Neutrophil (primary cell): ENCODE measurements around the gene SLC44A1.

Experiments used
- H3K27ac ChIP-seq: fragments of 200-600 bp; sonication (generic); 2 replicates; pipeline ENCODE4 v1.5.1; 2016; ENCODE audit warnings: mild to moderate bottlenecking, moderate library complexity
- H3K27me3 ChIP-seq: fragments of 200-600 bp; sonication (generic); 2 replicates; pipeline ENCODE4 v1.6.0; 2016; ENCODE audit warnings: mild to moderate bottlenecking
- H3K36me3 ChIP-seq: fragments of 200-600 bp; sonication (generic); 2 replicates; pipeline ENCODE4 v1.5.1; 2017
- H3K4me1 ChIP-seq, 2 experiments: fragments of 200-600 bp in 1 of 2; sonication (generic) in 1 of 2; 1 replicate in 1 of 2; 2 replicates in 1 of 2; pipeline versions ENCODE4 v1.5.1 to v1.6.1; 2013 to 2016; ENCODE audit warnings: low read depth in 1 of 2, low read length in 1 of 2, mild to moderate bottlenecking in 1 of 2, moderate library complexity in 1 of 2; ENCODE audit not compliant: control insufficient read depth in 1 of 2, insufficient read depth in 1 of 2
- H3K4me3 ChIP-seq, 2 experiments: fragments of 200-600 bp in 1 of 2; sonication (generic) in 1 of 2; 1 replicate in 1 of 2; 2 replicates in 1 of 2; pipeline ENCODE4 v1.5.1; 2013 to 2016; ENCODE audit warnings: low read depth in 1 of 2, low read length in 1 of 2, mild to moderate bottlenecking in 1 of 2, moderate library complexity in 1 of 2
- H3K9me3 ChIP-seq: fragments of 200-600 bp; sonication (generic); 2 replicates; pipeline ENCODE4 v1.5.1; 2016
- TF ChIP-seq, protein P1 (sequence below): fragments of 200-600 bp; sonication (generic); IDR thresholded peaks from 2 replicates; pipeline ENCODE4 v1.5.1; 2016; ENCODE audit warnings: antibody characterized with exemption

Gene SLC44A1

DNA sequence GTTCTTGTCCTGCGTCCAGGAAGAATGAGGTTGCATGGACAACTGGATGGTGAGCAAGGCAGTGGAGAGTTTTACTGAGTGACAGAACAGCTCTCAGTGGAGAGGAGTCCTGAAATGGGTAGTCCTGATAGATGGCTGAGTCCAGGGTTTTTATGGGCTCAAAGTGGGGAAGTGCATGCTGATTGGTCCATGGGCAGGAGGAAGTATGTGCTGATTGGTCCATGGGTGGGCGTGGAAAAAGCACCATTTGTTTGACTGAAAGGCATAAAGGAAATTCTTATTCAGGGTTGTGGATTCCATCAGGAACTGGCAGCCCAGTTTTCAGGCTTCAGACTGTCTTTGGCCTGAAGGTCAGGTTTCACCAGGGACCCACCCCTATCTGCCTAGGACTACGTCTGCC lies 214.0 kb downstream of the SLC44A1 start:
- Histone ChIP-seq H3K4me1 (no peaks in the 10 kb centered on the region), H3K9me3 (no peaks in the 10 kb centered on the region), H3K27ac (no peak overlapping the region), H3K4me3 (no peak overlapping the region), H3K27me3 (no peaks in the 10 kb centered on the region), H3K36me3 (no peaks in the 10 kb centered on the region)
- TF ChIP-seq, protein P1, sequence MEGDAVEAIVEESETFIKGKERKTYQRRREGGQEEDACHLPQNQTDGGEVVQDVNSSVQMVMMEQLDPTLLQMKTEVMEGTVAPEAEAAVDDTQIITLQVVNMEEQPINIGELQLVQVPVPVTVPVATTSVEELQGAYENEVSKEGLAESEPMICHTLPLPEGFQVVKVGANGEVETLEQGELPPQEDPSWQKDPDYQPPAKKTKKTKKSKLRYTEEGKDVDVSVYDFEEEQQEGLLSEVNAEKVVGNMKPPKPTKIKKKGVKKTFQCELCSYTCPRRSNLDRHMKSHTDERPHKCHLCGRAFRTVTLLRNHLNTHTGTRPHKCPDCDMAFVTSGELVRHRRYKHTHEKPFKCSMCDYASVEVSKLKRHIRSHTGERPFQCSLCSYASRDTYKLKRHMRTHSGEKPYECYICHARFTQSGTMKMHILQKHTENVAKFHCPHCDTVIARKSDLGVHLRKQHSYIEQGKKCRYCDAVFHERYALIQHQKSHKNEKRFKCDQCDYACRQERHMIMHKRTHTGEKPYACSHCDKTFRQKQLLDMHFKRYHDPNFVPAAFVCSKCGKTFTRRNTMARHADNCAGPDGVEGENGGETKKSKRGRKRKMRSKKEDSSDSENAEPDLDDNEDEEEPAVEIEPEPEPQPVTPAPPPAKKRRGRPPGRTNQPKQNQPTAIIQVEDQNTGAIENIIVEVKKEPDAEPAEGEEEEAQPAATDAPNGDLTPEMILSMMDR, result no peak

- H3K27ac ChIP-seq, result no peak overlapping the region
- no peaks in the 10 kb centered on the region for H3K36me3 ChIP-seq
- no peaks in the 10 kb centered on the region for H3K27me3 ChIP-seq
- TF ChIP-seq, protein P1, result no peak
- H3K9me3 ChIP-seq, result no peaks in the 10 kb centered on the region
- no peaks in the 10 kb centered on the region for H3K4me1 ChIP-seq
- H3K4me3 ChIP-seq, result no peak overlapping the region
These were observed 214.9 kb downstream of the SLC44A1 start for GRCh38 chr9:105459336-105459735.

DNA sequence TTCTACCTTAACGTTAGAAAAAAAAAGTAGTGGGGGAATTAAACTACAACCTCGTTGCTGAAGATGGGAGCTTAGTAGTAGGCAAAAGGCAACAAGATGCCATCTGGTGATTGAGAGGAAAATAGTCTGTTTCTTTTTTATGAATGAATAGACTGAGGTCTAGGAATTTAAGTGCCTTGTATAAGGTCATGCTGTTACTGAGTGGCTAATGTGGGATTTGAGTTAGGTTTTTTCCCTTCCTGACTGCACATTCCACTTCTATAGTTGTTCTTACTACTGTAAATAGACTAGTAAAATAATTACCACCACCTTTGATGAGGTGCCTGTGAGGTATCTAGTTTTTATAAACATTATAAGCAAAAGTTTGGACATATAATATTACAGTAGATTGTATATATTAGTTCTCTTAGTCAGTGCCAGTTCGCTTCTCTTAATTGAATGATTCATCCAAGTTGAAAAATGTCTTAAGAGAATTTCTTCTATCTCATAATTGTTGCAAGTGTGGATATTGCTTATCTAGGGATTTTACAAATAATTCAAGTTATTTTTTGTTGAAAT lies 222.5 kb downstream of the SLC44A1 start:
- TF ChIP-seq, protein P1, result no peak
- no peak overlapping the region for H3K27ac ChIP-seq
- no peak overlapping the region for H3K4me3 ChIP-seq
- H3K9me3 ChIP-seq, result no peaks in the 10 kb centered on the region
- no peaks in the 10 kb centered on the region for H3K36me3 ChIP-seq
- no peaks in the 10 kb centered on the region for H3K4me1 ChIP-seq
- no peaks in the 10 kb centered on the region for H3K27me3 ChIP-seq

- Histone ChIP-seq H3K27ac (no peak overlapping the region), H3K4me1 (no peaks in the 10 kb centered on the region), H3K9me3 (no peaks in the 10 kb centered on the region), H3K36me3 (no peaks in the 10 kb centered on the region), H3K27me3 (no peaks in the 10 kb centered on the region), H3K4me3 (no peak overlapping the region)
- TF ChIP-seq, protein P1, result no peak
These were observed 224.4 kb downstream of the SLC44A1 start for GRCh38 chr9:105468875-105469274.

DNA sequence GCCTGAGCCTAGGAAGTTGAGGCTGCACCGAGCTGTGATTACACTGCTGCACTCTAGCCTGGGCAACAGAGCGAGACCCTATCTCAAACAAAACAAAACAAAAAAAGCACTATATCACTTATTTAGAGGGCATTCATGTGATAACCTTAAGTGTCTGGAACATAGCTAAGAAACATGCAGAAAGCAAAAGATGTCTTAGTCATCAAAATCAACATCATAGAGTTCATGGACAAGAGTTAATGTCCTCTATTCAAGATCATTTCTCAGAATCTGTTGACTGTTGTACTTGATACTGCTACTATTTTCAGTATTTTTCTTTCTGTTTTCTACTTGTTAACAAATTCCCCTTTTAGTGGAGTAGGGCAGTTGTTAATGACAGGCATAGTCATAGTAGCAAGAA lies 228.8 kb downstream of the SLC44A1 start:
- TF ChIP-seq, protein P1, result no peak
- Histone ChIP-seq H3K36me3 (no peaks in the 10 kb centered on the region), H3K27ac (no peak overlapping the region), H3K27me3 (no peaks in the 10 kb centered on the region), H3K9me3 (no peaks in the 10 kb centered on the region), H3K4me3 (no peak overlapping the region), H3K4me1 (peaks cover 0 to 4% of the 10 kb centered on the region in 2 experiments)

GRCh38 chr9:105475302-105475701 lies 230.9 kb downstream of the SLC44A1 start:
- H3K4me1 ChIP-seq, result peaks cover 0 to 4% of the 10 kb centered on the region in 2 experiments
- no peak overlapping the region for H3K27ac ChIP-seq
- no peaks in the 10 kb centered on the region for H3K36me3 ChIP-seq
- no peaks in the 10 kb centered on the region for H3K9me3 ChIP-seq
- H3K27me3 ChIP-seq, result no peaks in the 10 kb centered on the region
- TF ChIP-seq, protein P1, result no peak
- no peak overlapping the region for H3K4me3 ChIP-seq
